GM12878 (cell line): Measurements from ENCODE around the gene NMNAT1. TPM values are rescaled to one million over a fixed set of nuclear protein-coding genes. Genes with fewer than 3 reads are reported as not detected.
A peak's percentile ranks its signal among the peaks of the same experiment; 100 is the strongest.

Experiments used
- ASH2L ChIP-seq: fragments of 300-600, 200-600 bp; sonication (generic); IDR thresholded peaks from 2 replicates; pipeline ENCODE4 v1.6.1; 2017; ENCODE audit warnings: low read depth, mild to moderate bottlenecking, borderline replicate concordance
- CEBPB ChIP-seq, 2 experiments: fragments of 150-350 bp in 1 of 2; IDR thresholded peaks; 2 replicates each; pipeline ENCODE4 v1.6.1; 2012 to 2014; ENCODE audit warnings: low read depth in 2 of 2, low read length in 2 of 2, borderline replicate concordance in 1 of 2, inconsistent platforms in 1 of 2
- CHD1 ChIP-seq: IDR thresholded peaks from 2 replicates; pipeline ENCODE4 v1.6.1; 2012; ENCODE audit warnings: low read depth, low read length, improper control_type of control experiment
- CHD2 ChIP-seq: IDR thresholded peaks from 2 replicates; pipeline ENCODE4 v1.6.1; 2011; ENCODE audit warnings: low read depth, low read length, improper control_type of control experiment, borderline replicate concordance
- CREB1 ChIP-seq: IDR thresholded peaks from 2 replicates; pipeline ENCODE4 v1.6.1; 2012; ENCODE audit warnings: low read depth, mild to moderate bottlenecking, inconsistent platforms
- FOXM1 ChIP-seq: IDR thresholded peaks from 2 replicates; pipeline ENCODE4 v1.6.1; 2012; ENCODE audit warnings: low read depth, mild to moderate bottlenecking, inconsistent platforms, low read length, moderate library complexity
- HCFC1 ChIP-seq: fragments of 150-350 bp; IDR thresholded peaks from 2 replicates; pipeline ENCODE4 v1.6.1; 2014; ENCODE audit warnings: low read length
- HDGF ChIP-seq: fragments of 450-650 bp; IDR thresholded peaks from 2 replicates; pipeline ENCODE4 v1.6.1; 2016; ENCODE audit warnings: antibody characterized with exemption
- KDM1A ChIP-seq: fragments of 200-600 bp; sonication (generic); IDR thresholded peaks from 2 replicates; pipeline ENCODE4 v1.6.1; 2016; ENCODE audit warnings: borderline replicate concordance
- MEF2B ChIP-seq: fragments of 450-650 bp; IDR thresholded peaks from 2 replicates; pipeline ENCODE4 v1.6.1; 2018; ENCODE audit warnings: mild to moderate bottlenecking, moderate library complexity; ENCODE audit not compliant: partially characterized antibody, poor library complexity, severe bottlenecking
- MXI1 ChIP-seq: fragments of 150-350 bp; IDR thresholded peaks from 2 replicates; pipeline ENCODE4 v1.6.1; 2011; ENCODE audit warnings: low read depth, mild to moderate bottlenecking, inconsistent platforms, low read length, improper control_type of control experiment
- MYC ChIP-seq: IDR thresholded peaks from 2 replicates; pipeline ENCODE4 v1.6.1; 2011; ENCODE audit warnings: mild to moderate bottlenecking, low read length, moderate library complexity, inconsistent platforms; ENCODE audit not compliant: insufficient read depth, insufficient replicate concordance, insufficient read length, severe bottlenecking
- NFIC ChIP-seq: IDR thresholded peaks from 2 replicates; pipeline ENCODE4 v1.6.1; 2012; ENCODE audit warnings: low read depth, mild to moderate bottlenecking, inconsistent platforms, low read length, moderate library complexity
- NFXL1 ChIP-seq: fragments of 450-650 bp; IDR thresholded peaks from 2 replicates; pipeline ENCODE4 v1.6.1; 2017; ENCODE audit warnings: antibody characterized with exemption, mild to moderate bottlenecking, borderline replicate concordance
- POLR2AphosphoS2 ChIP-seq: IDR thresholded peaks from 2 replicates; pipeline ENCODE4 v1.6.1; 2011; ENCODE audit warnings: low read depth, mild to moderate bottlenecking, low read length, improper control_type of control experiment, moderate library complexity
- POU2F2 ChIP-seq: IDR thresholded peaks from 3 replicates; pipeline ENCODE4 v1.6.1; 2011; ENCODE audit warnings: low read depth, mild to moderate bottlenecking, low read length, borderline replicate concordance
- RAD21 ChIP-seq: IDR thresholded peaks from 2 replicates; pipeline ENCODE4 v1.6.1; 2011; ENCODE audit warnings: mild to moderate bottlenecking, low read depth, low read length, moderate library complexity; ENCODE audit not compliant: insufficient read depth
- RB1 ChIP-seq: fragments of 450-650 bp; formaldehyde crosslinking; IDR thresholded peaks from 2 replicates; pipeline ENCODE4 v1.6.1; 2017; ENCODE audit warnings: mild to moderate bottlenecking, borderline replicate concordance
- RBBP5 ChIP-seq: fragments of 200-600 bp; sonication (generic); conservative IDR thresholded peaks from 2 replicates; pipeline ENCODE4 v1.6.1; 2016
- RCOR1 ChIP-seq: conservative IDR thresholded peaks from 2 replicates; pipeline ENCODE4 v1.6.1; 2012; ENCODE audit warnings: low read depth, low read length, improper control_type of control experiment
- SP1 ChIP-seq: IDR thresholded peaks from one replicate; pipeline ENCODE4 v1.6.1; 2011; ENCODE audit warnings: low read depth, low read length
- SREBF1 ChIP-seq: IDR thresholded peaks from 2 replicates; pipeline ENCODE4 v1.6.1; 2012; ENCODE audit warnings: mild to moderate bottlenecking, low read length
- TARDBP ChIP-seq: IDR thresholded peaks from 2 replicates; pipeline ENCODE4 v1.6.1; 2016; ENCODE audit warnings: borderline replicate concordance
- TCF3 ChIP-seq: IDR thresholded peaks from 2 replicates; pipeline ENCODE4 v1.6.1; 2012; ENCODE audit warnings: low read depth, mild to moderate bottlenecking, low read length, borderline replicate concordance; ENCODE audit not compliant: insufficient read depth
- TCF7 ChIP-seq: IDR thresholded peaks from 2 replicates; pipeline ENCODE4 v1.6.1; 2014; ENCODE audit warnings: antibody characterized with exemption, borderline replicate concordance
- YBX1 ChIP-seq: fragments of 450-650 bp; IDR thresholded peaks from 2 replicates; pipeline ENCODE4 v1.6.1; 2016; ENCODE audit warnings: antibody characterized with exemption
- YY1 ChIP-seq: IDR thresholded peaks from 2 replicates; pipeline ENCODE4 v1.6.1; 2011; ENCODE audit warnings: low read depth, mild to moderate bottlenecking, low read length
- polyA plus RNA-seq, 11 experiments: library from polyadenylated mRNA; depleted of rRNA in 4 of 11; unstranded in 6 of 11; stranded (reverse) in 5 of 11; fragments of >200 nt; fragmentation: Nextera tagmentation in 4 of 11; fragmentation: Illumina TruSeq in 1 of 11; extraction: Ambion mirVana in 4 of 11; extraction: Trizol in 1 of 11; gene quantifications; 1 replicate in 1 of 11; 2 replicates in 10 of 11; pipeline versions ENCODE4 v1.2.1 to v1.2.3, GENCODE V29; 2011 to 2016; ENCODE audit warnings: inconsistent platforms in 2 of 11, missing spikeins in 2 of 11, low read depth in 1 of 11
- total RNA-seq, 4 experiments: library from RNA; depleted of rRNA in 3 of 4; stranded (reverse); fragments of >200 nt in 3 of 4; fragmentation: Illumina TruSeq in 1 of 4; extraction: Trizol in 1 of 4; gene quantifications; 2 replicates each; pipeline versions ENCODE4 v1.2.1 to v1.2.3, GENCODE V29; 2013 to 2021
- TF ChIP-seq, protein P1 (sequence below): fragments of 450-650 bp; IDR thresholded peaks from 2 replicates; pipeline ENCODE4 v1.6.1; 2017; ENCODE audit warnings: low read depth, mild to moderate bottlenecking, moderate library complexity

The NMNAT1 gene
- total and polyA plus RNA-seq, 10 of the 15 experiments (the other 5 are each of a cell fraction or from before 2014, with no cell fraction given), result 7.2 to 16.7 (median 11.7) TPM

DNA sequence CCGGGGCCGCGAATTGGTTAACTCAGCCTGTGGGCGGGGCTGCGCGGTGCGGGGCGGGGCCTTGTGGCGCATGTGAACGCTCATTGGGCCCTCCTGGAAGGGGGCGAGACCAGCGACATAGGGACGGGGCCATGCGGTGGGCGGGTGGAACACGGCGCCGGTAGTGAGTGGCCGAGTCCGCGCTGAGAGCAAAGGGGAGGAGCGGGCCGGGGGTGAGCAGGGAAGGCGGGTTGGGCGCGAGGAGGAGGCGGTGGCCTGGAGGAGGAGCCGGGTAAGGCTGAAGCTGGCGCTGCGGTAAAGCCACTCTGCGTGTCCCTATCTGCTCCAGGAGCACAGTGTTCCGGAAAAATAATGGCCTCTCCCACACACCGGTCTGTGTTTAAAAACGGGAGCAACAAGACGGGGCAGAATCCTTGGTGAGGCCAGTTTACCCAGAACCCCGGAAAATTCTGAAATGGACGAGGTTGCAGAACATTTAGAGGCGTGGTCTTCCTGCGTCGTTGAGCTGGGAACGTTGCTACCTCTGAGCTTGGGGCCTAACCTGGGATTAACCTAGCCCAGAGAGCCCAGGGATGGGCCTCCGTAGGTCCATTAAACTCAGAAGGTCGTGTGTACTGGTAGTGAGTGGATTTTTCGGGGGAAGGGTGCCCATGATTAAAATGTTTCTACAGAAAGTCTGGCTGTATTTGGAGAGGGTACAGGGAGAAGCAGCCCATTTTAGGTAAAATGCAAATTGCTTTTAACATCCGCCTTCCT lies 32.7 kb upstream of the NMNAT1 start (continued):
- TF ChIP-seq RCOR1 (no peak), FOXM1 (no peak), MXI1 (peak; percentile 70), KDM1A (no peak), MEF2B (no peak), TCF3 (no peak), RAD21 (no peak), CEBPB (IDR thresholded peaks at IDR 0.05; ENCODE audit: borderline replicate concordance in 1 of 2, low read depth in 2 of 2, low read length in 2 of 2) (no peak), TCF7 (no peak), YY1 (peak; percentile 58; the same call in 1 of the 2 replicates), RB1 (no peak), SREBF1 (peak; percentile 49; the same call in 1 of the 2 replicates), NFIC (no peak), SP1 (peak; percentile 82), ASH2L (no peak), POU2F2 (peak; percentile 92; the same call in 2 of the 3 replicates), MYC (peak; percentile 47), CHD1 (no peak; the same call in 1 of the 2 replicates), YBX1 (no peak), RBBP5 (no peak), HDGF (peak; percentile 99), CHD2 (0 out of 2 replicates have a peak, but pooled peaks have one; percentile 18), POLR2AphosphoS2 (no peak; the same call in 1 of the 2 replicates), CREB1 (no peak; the same call in none of the 2 replicates), NFXL1 (no peak), HCFC1 (no peak), TARDBP (no peak)
- TF ChIP-seq, protein P1, sequence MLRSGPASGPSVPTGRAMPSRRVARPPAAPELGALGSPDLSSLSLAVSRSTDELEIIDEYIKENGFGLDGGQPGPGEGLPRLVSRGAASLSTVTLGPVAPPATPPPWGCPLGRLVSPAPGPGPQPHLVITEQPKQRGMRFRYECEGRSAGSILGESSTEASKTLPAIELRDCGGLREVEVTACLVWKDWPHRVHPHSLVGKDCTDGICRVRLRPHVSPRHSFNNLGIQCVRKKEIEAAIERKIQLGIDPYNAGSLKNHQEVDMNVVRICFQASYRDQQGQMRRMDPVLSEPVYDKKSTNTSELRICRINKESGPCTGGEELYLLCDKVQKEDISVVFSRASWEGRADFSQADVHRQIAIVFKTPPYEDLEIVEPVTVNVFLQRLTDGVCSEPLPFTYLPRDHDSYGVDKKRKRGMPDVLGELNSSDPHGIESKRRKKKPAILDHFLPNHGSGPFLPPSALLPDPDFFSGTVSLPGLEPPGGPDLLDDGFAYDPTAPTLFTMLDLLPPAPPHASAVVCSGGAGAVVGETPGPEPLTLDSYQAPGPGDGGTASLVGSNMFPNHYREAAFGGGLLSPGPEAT, result peak; percentile 87
